HepG2 (cell line): ENCODE data around the gene RPL23. TPM values are rescaled to one million over a fixed set of nuclear protein-coding genes. Genes with fewer than 3 reads are reported as not detected.

Experiments used
- ARNTL ChIP-seq: sonication (generic); formaldehyde crosslinking; IDR thresholded peaks from 2 replicates; pipeline ENCODE4 v1.4.0; 2020; ENCODE audit warnings: mild to moderate bottlenecking, missing genetic modification reagents
- CBX1 ChIP-seq: IDR thresholded peaks from one replicate; pipeline ENCODE4 v1.6.1; 2016; ENCODE audit warnings: antibody characterized with exemption, low read depth
- CREM ChIP-seq, 2 experiments: sonication (generic) in 1 of 2; formaldehyde crosslinking in 1 of 2; IDR thresholded peaks; 2 replicates each; pipeline versions ENCODE4 v1.4.0 to v1.6.1; 2016 to 2020; ENCODE audit warnings: antibody characterized with exemption in 1 of 2, mild to moderate bottlenecking in 1 of 2, missing genetic modification reagents in 1 of 2
- MAX ChIP-seq: IDR thresholded peaks from 2 replicates; pipeline ENCODE4 v1.6.1; 2012; ENCODE audit warnings: inconsistent platforms
- NFRKB ChIP-seq: fragments of 450-650 bp; IDR thresholded peaks from 2 replicates; pipeline ENCODE4 v1.6.1; 2017
- RERE ChIP-seq: IDR thresholded peaks from 2 replicates; pipeline ENCODE4 v1.6.1; 2016; ENCODE audit warnings: low read depth, missing genetic modification reagents, missing compliant biosample characterization
- SIN3A ChIP-seq: IDR thresholded peaks from 2 replicates; pipeline ENCODE4 v1.6.1; 2011; ENCODE audit warnings: low read depth, mild to moderate bottlenecking, control low read depth, low read length, borderline replicate concordance
- SP140L ChIP-seq: sonication (generic); formaldehyde crosslinking; IDR thresholded peaks from 2 replicates; pipeline ENCODE4 v1.4.0; 2020; ENCODE audit warnings: missing genetic modification reagents, borderline replicate concordance
- THAP9 ChIP-seq: sonication (generic); formaldehyde crosslinking; IDR thresholded peaks from 2 replicates; pipeline ENCODE4; 2020; ENCODE audit warnings: missing genetic modification reagents, mild to moderate bottlenecking, borderline replicate concordance
- ZBTB46 ChIP-seq: sonication (generic); formaldehyde crosslinking; IDR thresholded peaks from 2 replicates; pipeline ENCODE4 v1.4.0; 2020; ENCODE audit warnings: mild to moderate bottlenecking, missing genetic modification reagents, borderline replicate concordance
- ZMYM3 ChIP-seq: sonication (generic); formaldehyde crosslinking; IDR thresholded peaks from 2 replicates; pipeline ENCODE4 v1.5.1; 2020; ENCODE audit warnings: mild to moderate bottlenecking, missing genetic modification reagents
- ZNF605 ChIP-seq: sonication (generic); formaldehyde crosslinking; IDR thresholded peaks from 2 replicates; pipeline ENCODE4 v1.8.0; 2022; ENCODE audit warnings: mild to moderate bottlenecking, missing genetic modification reagents
- ZNF616 ChIP-seq: sonication (generic); formaldehyde crosslinking; IDR thresholded peaks from 2 replicates; pipeline ENCODE4 v1.5.0; 2020; ENCODE audit warnings: low read depth, mild to moderate bottlenecking, missing genetic modification reagents
- ZSCAN20 ChIP-seq: sonication (generic); formaldehyde crosslinking; IDR thresholded peaks from 2 replicates; pipeline ENCODE4 v1.4.0; 2020; ENCODE audit warnings: missing genetic modification reagents, mild to moderate bottlenecking, borderline replicate concordance
- polyA plus RNA-seq, 8 experiments: library from polyadenylated mRNA; depleted of rRNA in 3 of 8; stranded (reverse) in 7 of 8; unstranded in 1 of 8; fragments of >200 nt; fragmentation: Illumina TruSeq in 4 of 8; extraction: Trizol in 4 of 8; gene quantifications; 2 replicates each; pipeline versions ENCODE4 v1.2.1 to v1.2.3, GENCODE V29; 2011 to 2016; ENCODE audit warnings: low read depth in 4 of 8, missing spikeins in 1 of 8, mixed read lengths in 1 of 8; ENCODE audit not compliant: insufficient read depth in 1 of 8
- total RNA-seq, 5 experiments: library from RNA; depleted of rRNA; stranded (reverse); fragments of >200 nt; fragmentation: Illumina TruSeq; extraction: Trizol; gene quantifications; 2 replicates each; pipeline ENCODE4 v1.2.3, GENCODE V29; 2016; ENCODE audit warnings: low read depth in 1 of 5

RPL23 gene
- total and polyA plus RNA-seq, 2 of the 13 experiments (the other 11 are each of a cell fraction or from before 2014, with no cell fraction given), result 2,790 to 4,860 TPM

- TF ChIP-seq ZMYM3, result 0 out of 2 replicates have a peak, but pooled peaks have one; percentile 4
- TF ChIP-seq ZNF605 (CRISPR knock-in tag), result no peak
- TF ChIP-seq SP140L (CRISPR knock-in tag), result no peak
- no peak for TF ChIP-seq CBX1
- TF ChIP-seq THAP9 (CRISPR knock-in tag), result peak; percentile 41; the same call in 1 of the 2 replicates
- no peak for TF ChIP-seq CREM (IDR thresholded peaks at IDR 0.05)
- TF ChIP-seq CREM (CRISPR knock-in tag; IDR thresholded peaks at IDR 0.05), result no peak
- TF ChIP-seq ARNTL, result no peak
- no peak for TF ChIP-seq RERE (CRISPR knock-in tag)
- no peak for TF ChIP-seq MAX
- no peak for TF ChIP-seq ZBTB46 (CRISPR knock-in tag)
- TF ChIP-seq SIN3A, result peak; percentile 19; the same call in 1 of the 2 replicates
- TF ChIP-seq ZNF616 (CRISPR knock-in tag), result no peak
- TF ChIP-seq NFRKB, result no peak
- no peak; the same call in 1 of the 2 replicates for TF ChIP-seq ZSCAN20 (CRISPR knock-in tag)
Measured at GRCh38 chr17:38870259-38871165, 17.0 kb upstream of the RPL23 start (continued).
